CD14-positive monocyte (primary cell): ENCODE data around the gene ZNF324. TPM values are rescaled to one million over a fixed set of nuclear protein-coding genes. Genes with fewer than 3 reads are reported as not detected.

ENCODE experiments used
- DNase-seq, 3 donors: peaks; one replicate each; pipeline ENCODE4 v3.0.0-alpha.2; 2011 to 2022
- H2AFZ ChIP-seq: 2 replicates; pipeline ENCODE4 v1.6.0; 2012; ENCODE audit warnings: mild to moderate bottlenecking, low read depth, low read length, inconsistent platforms; ENCODE audit not compliant: insufficient read depth, poor library complexity, severe bottlenecking
- H3K27ac ChIP-seq, 2 donors: 1 replicate in 1 of 2; 2 replicates in 1 of 2; pipeline ENCODE4 v1.5.1; 2012 to 2013; ENCODE audit warnings: low read length in 2 of 2, control low read depth in 1 of 2, inconsistent platforms in 1 of 2, low read depth in 1 of 2, mild to moderate bottlenecking in 1 of 2
- H3K27me3 ChIP-seq, 2 donors: one replicate each; pipeline versions ENCODE4 v1.6.0 to v1.6.1; 2011 to 2013; ENCODE audit warnings: low read length in 2 of 2; ENCODE audit not compliant: control insufficient read depth in 2 of 2, insufficient read depth in 2 of 2
- H3K36me3 ChIP-seq, 2 donors: replicated peaks in 1 of 2; 1 replicate in 1 of 2; 2 replicates in 1 of 2; pipeline versions ENCODE4 v1.5.1 to v1.6.1; 2012 to 2013; ENCODE audit warnings: low read length in 2 of 2, control low read depth in 1 of 2, inconsistent platforms in 1 of 2, mild to moderate bottlenecking in 1 of 2; ENCODE audit not compliant: insufficient read depth in 2 of 2, control insufficient read depth in 1 of 2
- H3K4me1 ChIP-seq, 2 donors: 1 replicate in 1 of 2; 2 replicates in 1 of 2; pipeline versions ENCODE4 v1.5.1 to v1.6.1; 2012 to 2013; ENCODE audit warnings: low read length in 2 of 2, control low read depth in 1 of 2, inconsistent platforms in 1 of 2, mild to moderate bottlenecking in 1 of 2, moderate library complexity in 1 of 2; ENCODE audit not compliant: insufficient read depth in 2 of 2, control insufficient read depth in 1 of 2
- H3K4me2 ChIP-seq: replicated peaks from 2 replicates; pipeline ENCODE3; 2012; ENCODE audit warnings: low read length, moderate library complexity, mild to moderate bottlenecking; ENCODE audit not compliant: poor library complexity, severe bottlenecking; ENCODE audit errors: extremely low read depth
- H3K4me3 ChIP-seq, 3 experiments: fragments of 200-600 bp in 1 of 3; sonication (generic) in 1 of 3; replicated peaks in 1 of 3; 1 replicate in 2 of 3; 2 replicates in 1 of 3; pipeline ENCODE4 v1.5.1; 2011 to 2013; ENCODE audit warnings: low read length in 3 of 3, mild to moderate bottlenecking in 3 of 3, control low read depth in 2 of 3, low read depth in 2 of 3, inconsistent platforms in 1 of 3, moderate library complexity in 1 of 3
- H3K79me2 ChIP-seq: 2 replicates; pipeline ENCODE4 v1.6.0; 2012; ENCODE audit warnings: mild to moderate bottlenecking, control low read depth, inconsistent platforms, low read length, moderate library complexity; ENCODE audit not compliant: insufficient read depth
- H3K9ac ChIP-seq: 2 replicates; pipeline ENCODE4 v1.6.0; 2017; ENCODE audit warnings: low read length, mild to moderate bottlenecking; ENCODE audit not compliant: insufficient read depth, poor library complexity, severe bottlenecking
- H3K9me3 ChIP-seq, 2 donors: replicated peaks in 1 of 2; 1 replicate in 1 of 2; 2 replicates in 1 of 2; pipeline versions ENCODE4 v1.5.1 to v1.6.1; 2012 to 2013; ENCODE audit warnings: low read length in 2 of 2, control low read depth in 1 of 2; ENCODE audit not compliant: control insufficient read depth in 1 of 2, insufficient read depth in 1 of 2
- H4K20me1 ChIP-seq: 2 replicates; pipeline ENCODE4 v1.6.0; 2012; ENCODE audit warnings: mild to moderate bottlenecking, low read length, control low read depth, moderate library complexity; ENCODE audit not compliant: insufficient read depth
- H3K27ac Mint-ChIP-seq, 7 donors: one replicate each; pipeline ENCODE4 v1.8.0; 2020; ENCODE audit warnings: mild to moderate bottlenecking in 7 of 7, mixed read lengths in 7 of 7, moderate library complexity in 6 of 7, inconsistent platforms in 2 of 7
- H3K27me3 Mint-ChIP-seq, 3 donors: one replicate each; pipeline ENCODE4 v1.8.0; 2021 to 2022; ENCODE audit warnings: low read depth in 3 of 3, mild to moderate bottlenecking in 3 of 3, mixed read lengths in 3 of 3, moderate library complexity in 3 of 3, inconsistent platforms in 1 of 3
- H3K36me3 Mint-ChIP-seq, 2 donors: one replicate each; pipeline ENCODE4 v1.8.0; 2020; ENCODE audit warnings: mixed read lengths in 2 of 2, inconsistent platforms in 1 of 2, mild to moderate bottlenecking in 1 of 2
- H3K4me1 Mint-ChIP-seq: one replicate; pipeline ENCODE4 v1.8.0; 2020; ENCODE audit warnings: mild to moderate bottlenecking, mixed read lengths
- H3K4me3 Mint-ChIP-seq, 2 donors: one replicate each; pipeline ENCODE4 v1.8.0; 2020; ENCODE audit warnings: mild to moderate bottlenecking in 2 of 2, mixed read lengths in 2 of 2, moderate library complexity in 1 of 2
- H3K9me3 Mint-ChIP-seq, 7 donors: one replicate each; pipeline ENCODE4 v1.8.0; 2020 to 2022; ENCODE audit warnings: mixed read lengths in 7 of 7, mild to moderate bottlenecking in 6 of 7, moderate library complexity in 6 of 7, inconsistent platforms in 2 of 7
- WGBS: methylation state at CpG from one replicate; pipeline ENCODE4 v1.1.5; 2013; ENCODE audit warnings: missing lambda C conversion rate; ENCODE audit not compliant: insufficient coverage; 5-methylcytosine and 5-hydroxymethylcytosine counted together
- intact Hi-C, 2 donors: fragments of 100-400 bp; cut with micrococcal nuclease; formaldehyde crosslinking; loops; one replicate each; pipeline versions ENCODE4 v1.15.0 to v1.15.1; 2023
- polyA plus RNA-seq, 3 donors: library from polyadenylated mRNA; depleted of rRNA in 1 of 3; unstranded in 2 of 3; stranded (reverse) in 1 of 3; fragments of 300-500 nt in 2 of 3; fragments of >200 nt in 1 of 3; fragmentation: Illumina TruSeq in 2 of 3; gene quantifications; 1 replicate in 2 of 3; 2 replicates in 1 of 3; pipeline ENCODE4 v1.2.3, GENCODE V29; 2012 to 2021
- TF ChIP-seq, protein P1 (sequence below): fragments of 200-600 bp; IDR thresholded peaks from one replicate; pipeline ENCODE4 v1.8.0; 2022; ENCODE audit warnings: antibody characterized with exemption, mild to moderate bottlenecking

Gene ZNF324
- polyA plus RNA-seq, 3 donors: 4.1 to 5.7 (median 5.3) TPM

DNA sequence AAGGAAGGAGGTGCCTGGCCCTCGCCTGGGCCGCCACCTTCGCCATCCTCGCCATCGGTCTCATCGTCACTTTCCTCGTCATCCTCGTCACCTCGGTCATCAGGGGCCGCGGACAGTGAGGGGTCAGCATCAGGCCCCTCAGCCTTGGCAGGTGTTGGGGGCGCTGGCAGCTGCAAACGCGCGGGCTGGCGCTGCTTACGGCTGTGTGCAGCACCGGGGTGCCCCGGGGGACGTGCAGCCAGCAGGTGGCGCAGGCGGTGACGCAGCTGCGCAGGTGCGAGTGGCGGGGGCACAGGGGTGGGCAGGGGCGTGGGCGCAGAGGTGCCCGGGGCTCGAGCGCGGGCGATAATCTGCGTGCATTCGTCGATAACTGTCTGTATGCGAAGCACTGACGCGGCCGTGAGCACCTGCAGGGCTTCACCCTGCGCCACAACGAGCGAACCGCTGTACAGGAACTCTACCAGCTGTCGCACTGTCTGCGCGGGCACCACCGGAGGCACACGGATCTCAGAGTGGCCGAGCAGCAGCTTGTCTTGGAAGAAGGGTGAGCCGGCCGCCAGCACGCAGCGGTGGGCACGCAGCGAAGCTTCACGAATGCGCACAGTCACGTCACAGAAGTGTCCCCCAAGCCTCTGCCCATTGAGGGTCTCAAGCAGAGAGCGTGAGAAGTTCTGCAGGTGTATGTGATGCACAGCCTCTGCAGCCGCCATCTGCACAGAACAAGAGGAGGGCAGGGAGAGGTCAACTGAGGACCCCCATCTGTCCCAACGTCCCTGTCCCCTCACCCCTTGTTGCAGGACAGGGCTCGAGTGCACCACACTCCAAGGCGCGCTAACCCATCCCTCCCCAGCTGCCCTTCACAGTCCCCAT lies 50.3 kb downstream of the ZNF324 start:
- no peaks in the 10 kb centered on the region for H3K27me3 ChIP-seq
- no peak overlapping the region for H2AFZ ChIP-seq
- TF ChIP-seq, protein P1, sequence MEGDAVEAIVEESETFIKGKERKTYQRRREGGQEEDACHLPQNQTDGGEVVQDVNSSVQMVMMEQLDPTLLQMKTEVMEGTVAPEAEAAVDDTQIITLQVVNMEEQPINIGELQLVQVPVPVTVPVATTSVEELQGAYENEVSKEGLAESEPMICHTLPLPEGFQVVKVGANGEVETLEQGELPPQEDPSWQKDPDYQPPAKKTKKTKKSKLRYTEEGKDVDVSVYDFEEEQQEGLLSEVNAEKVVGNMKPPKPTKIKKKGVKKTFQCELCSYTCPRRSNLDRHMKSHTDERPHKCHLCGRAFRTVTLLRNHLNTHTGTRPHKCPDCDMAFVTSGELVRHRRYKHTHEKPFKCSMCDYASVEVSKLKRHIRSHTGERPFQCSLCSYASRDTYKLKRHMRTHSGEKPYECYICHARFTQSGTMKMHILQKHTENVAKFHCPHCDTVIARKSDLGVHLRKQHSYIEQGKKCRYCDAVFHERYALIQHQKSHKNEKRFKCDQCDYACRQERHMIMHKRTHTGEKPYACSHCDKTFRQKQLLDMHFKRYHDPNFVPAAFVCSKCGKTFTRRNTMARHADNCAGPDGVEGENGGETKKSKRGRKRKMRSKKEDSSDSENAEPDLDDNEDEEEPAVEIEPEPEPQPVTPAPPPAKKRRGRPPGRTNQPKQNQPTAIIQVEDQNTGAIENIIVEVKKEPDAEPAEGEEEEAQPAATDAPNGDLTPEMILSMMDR: no peak
- Mint-ChIP-seq H3K9me3 (peaks cover 0 to 3% (median 0%) of the 10 kb centered on the region in 7 donors), H3K27ac (peak overlapping the region in 1 of 7 donors; percentile 30), H3K36me3 (peaks cover 19 to 26% of the 10 kb centered on the region in 2 donors), H3K4me3 (no peak overlapping the region), H3K27me3 (peaks cover 0 to 3% (median 0%) of the 10 kb centered on the region in 3 donors), H3K4me1 (peaks cover 44% of the 10 kb centered on the region)
- H4K20me1 ChIP-seq: peaks cover 40% of the 10 kb centered on the region
- H3K4me1 ChIP-seq: peaks cover 38 to 42% of the 10 kb centered on the region in 2 donors
- peaks cover 44% of the 10 kb centered on the region for H3K79me2 ChIP-seq
- no peak overlapping the region for H3K27ac ChIP-seq
- intact Hi-C loops: no loop called here
- 97% methylated on average over 61 of the region's 65 CpGs for WGBS
- DNase-seq: no peak
- peaks cover 17 to 20% of the 10 kb centered on the region in 2 donors for H3K36me3 ChIP-seq
- H3K9me3 ChIP-seq: no peaks in the 10 kb centered on the region
- no peak overlapping the region for H3K9ac ChIP-seq
- no peak overlapping the region for H3K4me2 ChIP-seq
- no peak overlapping the region for H3K4me3 ChIP-seq

DNA sequence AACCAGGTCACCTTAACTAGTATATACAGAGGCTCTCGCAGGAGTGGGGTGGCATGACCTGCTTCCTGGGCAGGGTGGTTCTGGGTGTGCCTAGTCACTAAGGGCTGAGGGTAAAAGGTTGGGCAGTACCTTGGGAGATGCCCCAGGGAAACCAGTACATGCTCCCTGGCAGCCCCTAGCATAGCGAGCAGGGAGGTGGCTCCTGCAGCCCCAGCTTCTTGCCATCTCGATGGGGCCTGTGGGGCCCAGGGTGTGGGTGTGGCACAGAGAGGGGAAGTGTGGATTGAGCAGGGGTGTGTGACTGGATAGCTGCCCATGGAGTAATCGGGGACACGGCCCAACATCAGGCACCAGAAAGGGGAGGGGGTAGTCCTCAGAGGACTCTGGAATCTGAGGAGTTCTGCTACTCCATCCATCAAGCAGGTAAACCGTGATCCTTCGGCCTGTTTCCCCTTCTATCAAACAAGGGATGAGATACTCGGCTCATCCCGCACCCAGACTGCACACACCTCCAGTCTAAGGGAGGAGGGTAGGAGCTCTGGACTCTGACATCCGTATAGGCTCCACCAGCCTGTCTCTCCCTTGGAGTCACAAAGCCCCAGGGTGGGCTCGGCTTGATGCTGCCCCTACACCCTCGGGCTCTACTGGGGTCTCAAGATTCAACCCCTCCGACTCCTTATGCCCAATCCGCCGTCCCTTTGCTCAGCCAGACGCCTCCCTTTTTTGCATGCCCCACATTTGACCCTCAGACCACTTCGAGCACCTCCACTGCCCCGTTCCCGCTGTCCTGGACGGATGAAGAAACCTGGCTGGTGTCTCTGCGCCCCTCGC lies 51.6 kb downstream of the ZNF324 start:
- peak overlapping the region; percentile 94 for H3K9ac ChIP-seq
- H4K20me1 ChIP-seq: peaks cover 40% of the 10 kb centered on the region
- peak overlapping the region; percentile 90 to 93 for H3K27ac ChIP-seq
- WGBS: 6% methylated on average over 16 of the region's 22 CpGs
- intact Hi-C loops: loop anchor here in 1 of 2 donors (2.0 kb wide), 2 partner anchors 18 to 54 kb away; partner anchors contain the start of gene MZF1
- peak overlapping the region; percentile 96 for H3K4me2 ChIP-seq
- H3K27me3 ChIP-seq: no peaks in the 10 kb centered on the region
- H3K9me3 Mint-ChIP-seq: peaks cover 0 to 3% (median 0%) of the 10 kb centered on the region in 7 donors
- no peaks in the 10 kb centered on the region for H3K9me3 ChIP-seq
- peaks cover 17 to 20% of the 10 kb centered on the region in 2 donors for H3K36me3 ChIP-seq
- peaks cover 38 to 41% of the 10 kb centered on the region in 2 donors for H3K4me1 ChIP-seq
- peak overlapping the region; percentile 95 to 99 (median 98) for H3K27ac Mint-ChIP-seq
- TF ChIP-seq, protein P1: no peak
- peak overlapping the region; percentile 92 to 93 for H3K4me3 Mint-ChIP-seq
- H3K36me3 Mint-ChIP-seq: peaks cover 19 to 26% of the 10 kb centered on the region in 2 donors
- peaks cover 44% of the 10 kb centered on the region for H3K4me1 Mint-ChIP-seq
- peak overlapping the region; percentile 57 to 90 (median 86) for H3K4me3 ChIP-seq
- peaks cover 44% of the 10 kb centered on the region for H3K79me2 ChIP-seq
- H3K27me3 Mint-ChIP-seq: peaks cover 0 to 1% (median 0%) of the 10 kb centered on the region in 3 donors
- H2AFZ ChIP-seq: peak overlapping the region; percentile 96
- DNase-seq: peak; percentile 22 to 52 (median 31)
